OCI-LY7 (cell line): Measurements from ENCODE around the gene UCK2. TPM values are rescaled to one million over a fixed set of nuclear protein-coding genes. Genes with fewer than 3 reads are reported as not detected.

Experiments
- BruUV-seq: library from RNA; stranded (reverse); fragments of 400-500 nt; replicated peaks from 2 replicates; lab custom pipeline; 2021; lab: Mats Ljungman, UMichigan
- CTCF ChIA-PET: fragments of 300-600 bp; sonication (Branson Sonifier 250); formaldehyde crosslinking; loops from one replicate; lab custom pipeline; 2022; ENCODE audit warnings: antibody characterized with exemption; ENCODE audit not compliant: unreplicated experiment; lab: Charles Lee
- POLR2A ChIA-PET: fragments of 300-600 bp; sonication (Branson Sonifier 250); formaldehyde crosslinking; loops from one replicate; lab custom pipeline; 2022; ENCODE audit warnings: antibody characterized with exemption; lab: Charles Lee
- DNase-seq: peaks from one replicate; pipeline ENCODE4 v3.0.0-alpha.2; 2015; ENCODE audit warnings: low spot score
- H2AFZ ChIP-seq: fragments of 200-600 bp; sonication (generic), shearing (Covaris generic); 2 replicates; pipeline ENCODE4 v1.6.1; 2014; ENCODE audit warnings: mild to moderate bottlenecking, antibody characterized with exemption, low read length, moderate library complexity
- H3K27ac ChIP-seq: fragments of 200-600 bp; sonication (generic); 2 replicates; pipeline ENCODE4 v1.5.1; 2014; ENCODE audit warnings: mixed run types, low read depth, mild to moderate bottlenecking, moderate library complexity, low read length, inconsistent platforms; ENCODE audit not compliant: poor library complexity, severe bottlenecking
- H3K36me3 ChIP-seq: fragments of 200-600 bp; sonication (generic); 2 replicates; pipeline ENCODE4 v1.6.1; 2014; ENCODE audit warnings: mild to moderate bottlenecking, antibody characterized with exemption, low read length, moderate library complexity, mixed read lengths; ENCODE audit not compliant: insufficient read depth
- H3K4me1 ChIP-seq: fragments of 200-600 bp; sonication (generic); 2 replicates; pipeline ENCODE4 v1.5.1; 2014; ENCODE audit warnings: mild to moderate bottlenecking, low read length; ENCODE audit not compliant: insufficient read depth, poor library complexity, severe bottlenecking
- H3K4me2 ChIP-seq: fragments of 200-600 bp; sonication (generic); 2 replicates; pipeline ENCODE4 v1.6.1; 2014; ENCODE audit warnings: mild to moderate bottlenecking, low read length
- H3K4me3 ChIP-seq: fragments of 200-600 bp; sonication (generic); 2 replicates; pipeline ENCODE4 v1.5.1; 2014; ENCODE audit warnings: mild to moderate bottlenecking, low read depth, low read length; ENCODE audit not compliant: poor library complexity, severe bottlenecking
- H3K79me2 ChIP-seq: fragments of 200-600 bp; sonication (generic); 2 replicates; pipeline ENCODE4 v1.6.1; 2016; ENCODE audit warnings: low read depth, mild to moderate bottlenecking, low read length, moderate library complexity, mixed read lengths; ENCODE audit not compliant: insufficient read depth
- H3K9me2 ChIP-seq: fragments of 200-600 bp; sonication (generic); 2 replicates; pipeline ENCODE4 v1.6.1; 2016; ENCODE audit warnings: mild to moderate bottlenecking, low read length, mixed read lengths; ENCODE audit not compliant: insufficient read depth
- H3K9me3 ChIP-seq: fragments of 200-600 bp; sonication (generic); 2 replicates; pipeline ENCODE4 v1.6.1; 2014; ENCODE audit warnings: mild to moderate bottlenecking, mixed run types, low read length, mixed read lengths
- H4K20me1 ChIP-seq: fragments of 200-600 bp; sonication (generic); 2 replicates; pipeline ENCODE4 v1.6.1; 2014; ENCODE audit warnings: mild to moderate bottlenecking, antibody characterized with exemption, low read length, moderate library complexity, mixed read lengths; ENCODE audit not compliant: insufficient read depth
- CTCF ChIP-seq: fragments of 200-600 bp; sonication (generic); conservative IDR thresholded peaks from 2 replicates; pipeline ENCODE4 v1.5.1; 2014; ENCODE audit warnings: mild to moderate bottlenecking, antibody characterized with exemption, low read length, moderate library complexity, mixed read lengths
- EZH2phosphoT487 ChIP-seq: fragments of 200-600 bp; sonication (generic); IDR thresholded peaks from 2 replicates; pipeline ENCODE4 v1.6.1; 2018; ENCODE audit warnings: low read depth, borderline replicate concordance, mild to moderate bottlenecking, mixed run types, antibody characterized with exemption, low read length, moderate library complexity, mixed read lengths
- intact Hi-C: fragments of 100-400 bp; cut with micrococcal nuclease; formaldehyde crosslinking; loops from one replicate; pipeline ENCODE4 v1.10.0; 2022; ENCODE audit not compliant: unreplicated experiment
- total RNA-seq, 2 experiments: library from RNA; depleted of rRNA in 1 of 2; stranded (reverse); fragments of >200 nt in 1 of 2; shearing (Covaris generic) in 1 of 2; gene quantifications; 2 replicates each; pipeline ENCODE4 v1.2.3, GENCODE V29; 2014 to 2022

UCK2 gene
- total RNA-seq, 2 experiments from 2014 or later: 66.0 to 75.8 TPM

- no peak overlapping the region for H3K4me3 ChIP-seq
- no peaks in the 10 kb centered on the region for H3K9me3 ChIP-seq
- intact Hi-C loops: no loop called here
- BruUV-seq: no TSS peak
- H4K20me1 ChIP-seq: no peaks in the 10 kb centered on the region
- peaks cover 3% of the 10 kb centered on the region for H3K79me2 ChIP-seq
- H3K9me2 ChIP-seq: no peaks in the 10 kb centered on the region
- H3K27ac ChIP-seq: no peak overlapping the region
- ChIA-PET CTCF (no interaction called here), POLR2A (interaction anchor here (0.5 to 1.0 kb wide), 7 partner anchors 13 to 432 kb away, joined by 3 to 5 read pairs (median 3); partner anchors contain the start of gene TMCO1)
- no peak overlapping the region for H3K4me2 ChIP-seq
- DNase-seq: no peak
- no peak overlapping the region for H2AFZ ChIP-seq
- no peaks in the 10 kb centered on the region for H3K36me3 ChIP-seq
- no peak for TF ChIP-seq CTCF
- no peak for TF ChIP-seq EZH2phosphoT487
- peaks cover 9% of the 10 kb centered on the region for H3K4me1 ChIP-seq
Measured at GRCh38 chr1:165823552-165824268, 3.7 kb upstream of the UCK2 start.

- DNase-seq: no peak
- CTCF ChIA-PET: no interaction called here
- intact Hi-C loops: no loop called here
- Histone ChIP-seq H3K4me1 (peaks cover 9% of the 10 kb centered on the region), H3K9me2 (no peaks in the 10 kb centered on the region), H3K36me3 (no peaks in the 10 kb centered on the region), H3K27ac (no peak overlapping the region), H3K9me3 (no peaks in the 10 kb centered on the region), H3K4me3 (no peak overlapping the region), H2AFZ (no peak overlapping the region), H3K79me2 (peaks cover 9% of the 10 kb centered on the region), H3K4me2 (no peak overlapping the region), H4K20me1 (no peaks in the 10 kb centered on the region)
- POLR2A ChIA-PET: interaction anchor here (0.5 to 0.6 kb wide), 2 partner anchors 14 to 432 kb away, joined by 3 read pairs; no protein-coding TSS in a partner anchor
- no peak for TF ChIP-seq EZH2phosphoT487
- TF ChIP-seq CTCF: no peak
- no TSS peak for BruUV-seq
Measured at GRCh38 chr1:165824269-165824643, 3.2 kb upstream of the UCK2 start.
